HuH-7 (cell line): ENCODE measurements around the gene STRIP1.
A peak's percentile ranks its signal among the peaks of the same experiment; 100 is the strongest.

Experiments
- DNase-seq: peaks from one replicate; pipeline ENCODE4 v3.0.0; 2011; ENCODE audit warnings: low spot score

STRIP1 gene

GRCh38 chr1:110034451-110035235 is at the start of gene STRIP1:
Gene STRIP1, plus strand, starts transcription at chr1:110034624. Its CDS starts 14 bp downstream, at chr1:110034638.
- DNase-seq: peak; percentile 77

- DNase-seq: no peak
Observed at GRCh38 chr1:109985247-109986053, 49.0 kb upstream of the STRIP1 start.

DNA sequence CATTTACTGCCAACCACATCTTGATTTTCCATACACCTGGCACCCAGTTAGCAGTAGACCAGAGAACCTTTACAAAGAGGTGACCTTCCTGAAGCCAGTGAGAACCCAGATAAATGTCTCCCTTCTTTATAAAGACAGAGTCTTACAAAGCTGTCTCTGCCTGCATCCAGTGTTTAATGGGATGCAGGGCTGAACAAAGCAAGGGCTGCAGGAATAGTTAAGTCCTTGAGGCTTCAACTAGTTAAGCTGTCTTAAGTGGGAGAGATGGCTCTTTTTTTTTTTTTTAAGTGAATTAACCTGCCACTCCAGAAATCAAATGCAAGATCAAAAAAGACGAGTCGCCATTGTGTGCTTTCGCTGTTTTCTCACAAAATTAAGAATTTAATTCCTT is 48.4 kb upstream of the STRIP1 start:
- DNase-seq: no peak

- no peak for DNase-seq
Observed at GRCh38 chr1:109988349-109988914, 46.0 kb upstream of the STRIP1 start.

DNA sequence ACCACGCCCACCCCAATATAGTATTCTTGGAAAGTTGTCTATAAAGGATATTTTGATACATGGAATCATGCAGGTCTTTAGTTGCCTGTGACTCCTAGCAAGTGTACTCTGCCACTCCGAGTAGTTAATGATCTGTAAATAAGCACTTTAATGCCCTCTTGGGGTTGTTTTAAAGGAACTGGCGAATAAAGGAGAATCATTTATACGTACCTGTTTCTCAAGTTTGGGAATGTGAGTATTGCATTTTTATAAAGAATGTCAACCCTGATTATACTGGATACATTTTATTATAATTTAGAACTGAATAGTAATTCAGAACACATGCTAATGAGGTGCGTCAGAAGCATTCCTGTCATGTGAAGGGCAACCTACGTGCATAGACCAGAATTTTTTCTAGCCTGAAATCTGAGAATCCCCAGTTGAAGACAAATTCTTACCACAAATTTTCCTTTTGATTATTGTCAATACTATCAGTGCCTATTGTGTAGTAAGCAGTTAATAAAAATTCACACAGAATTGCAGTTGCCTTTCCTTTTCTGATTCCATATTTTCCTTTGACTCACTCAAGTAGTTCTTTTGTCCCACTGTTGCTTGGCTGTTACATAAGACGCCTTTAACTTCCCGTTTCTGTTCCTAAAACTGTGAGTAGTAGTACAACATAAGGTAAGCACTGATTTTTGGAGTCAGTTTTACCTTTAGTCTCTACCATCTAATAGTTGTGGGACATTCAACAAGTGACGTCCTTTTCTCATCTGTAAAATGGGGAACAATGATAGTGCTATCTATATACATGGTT is 44.7 kb upstream of the STRIP1 start:
- no peak for DNase-seq

DNA sequence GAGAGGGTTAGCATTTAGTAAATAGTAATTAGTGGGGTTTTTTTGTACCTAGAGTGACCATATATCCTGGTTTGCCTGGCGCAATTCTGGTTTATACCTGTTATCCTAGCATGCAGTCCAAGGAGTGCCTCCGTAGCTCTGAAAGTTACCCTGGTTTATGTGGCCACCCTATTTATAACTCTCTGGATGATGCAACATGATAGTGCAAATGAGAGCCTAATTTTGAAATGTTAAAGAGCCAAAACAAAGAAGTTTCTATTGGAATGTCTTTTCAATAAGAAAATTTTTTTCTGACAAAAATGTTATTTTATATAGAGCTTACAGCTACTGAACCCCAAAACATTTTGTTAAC is 44.1 kb upstream of the STRIP1 start:
- DNase-seq: no peak

DNA sequence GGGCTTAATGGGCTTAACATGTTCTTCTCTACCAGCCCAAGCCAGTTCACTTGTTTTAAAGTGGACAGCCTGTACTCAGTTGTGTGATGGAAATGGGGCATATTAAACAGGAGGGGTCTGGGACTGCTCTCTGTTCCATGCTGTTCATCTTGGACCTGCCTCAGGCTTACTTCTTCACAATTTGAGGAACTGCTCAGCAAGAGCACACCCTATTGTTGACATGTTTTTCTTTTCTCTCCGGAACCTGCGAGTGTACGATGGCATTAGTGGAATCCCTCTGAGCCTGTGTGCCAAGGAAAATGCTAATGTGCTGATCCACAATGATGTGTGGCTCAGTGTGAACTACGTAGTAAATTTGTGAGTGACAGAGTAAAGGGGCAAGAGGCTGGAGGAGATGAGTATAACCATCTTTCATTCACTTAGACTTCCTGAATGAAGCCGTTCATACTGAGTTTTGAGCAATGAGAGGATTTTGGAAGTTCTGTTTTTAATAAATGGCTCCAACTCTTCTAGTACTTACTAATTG is 43.0 kb upstream of the STRIP1 start:
- DNase-seq: no peak

- DNase-seq: no peak
Observed at GRCh38 chr1:109993885-109994284, 40.5 kb upstream of the STRIP1 start.

- DNase-seq: no peak
Observed at GRCh38 chr1:109994654-109995053, 39.8 kb upstream of the STRIP1 start.

DNA sequence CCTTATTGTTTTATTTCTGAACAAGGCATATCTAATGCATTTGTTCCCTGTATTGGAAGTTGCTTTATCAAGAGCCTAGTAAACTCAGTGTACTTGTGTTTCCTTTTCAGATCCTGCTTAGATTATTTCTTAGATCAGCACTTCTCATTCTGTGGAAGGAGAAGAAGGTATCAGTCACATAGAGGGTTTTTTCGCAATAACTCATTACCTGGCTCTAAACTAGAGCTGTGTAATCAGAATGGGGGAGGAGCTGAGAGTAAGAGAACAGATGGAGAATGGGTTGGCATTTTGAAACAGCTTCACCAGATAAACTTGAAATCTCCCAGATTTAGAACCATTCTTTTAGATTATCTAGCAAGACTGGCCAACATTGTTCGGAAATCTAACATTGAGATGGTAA is 38.9 kb upstream of the STRIP1 start:
- no peak for DNase-seq

- no peak for DNase-seq
Observed at GRCh38 chr1:109996476-109996875, 37.9 kb upstream of the STRIP1 start.

- no peak for DNase-seq
Observed at GRCh38 chr1:109997204-109997866, 37.1 kb upstream of the STRIP1 start.

- no peak for DNase-seq
Observed at GRCh38 chr1:109997867-109998229, 36.6 kb upstream of the STRIP1 start.

DNA sequence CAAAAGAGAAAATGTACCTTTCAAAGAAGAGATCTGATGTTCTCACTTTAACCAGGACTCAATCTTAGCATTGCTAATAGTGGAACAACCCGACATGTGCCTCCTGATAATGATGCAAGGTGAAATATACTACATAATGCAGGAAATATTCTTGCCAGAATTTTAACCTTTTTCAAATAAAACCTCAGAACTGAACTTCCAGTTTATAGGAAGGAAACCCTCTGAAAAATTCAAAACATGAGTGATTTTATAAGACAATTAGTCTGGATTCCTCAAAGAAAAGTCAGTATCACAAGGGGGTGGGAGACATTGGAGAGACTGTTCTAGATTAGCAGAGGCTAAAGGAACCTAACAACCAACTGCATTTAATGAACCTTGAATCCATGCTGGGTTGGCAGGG is 31.7 kb upstream of the STRIP1 start:
- DNase-seq: no peak

DNA sequence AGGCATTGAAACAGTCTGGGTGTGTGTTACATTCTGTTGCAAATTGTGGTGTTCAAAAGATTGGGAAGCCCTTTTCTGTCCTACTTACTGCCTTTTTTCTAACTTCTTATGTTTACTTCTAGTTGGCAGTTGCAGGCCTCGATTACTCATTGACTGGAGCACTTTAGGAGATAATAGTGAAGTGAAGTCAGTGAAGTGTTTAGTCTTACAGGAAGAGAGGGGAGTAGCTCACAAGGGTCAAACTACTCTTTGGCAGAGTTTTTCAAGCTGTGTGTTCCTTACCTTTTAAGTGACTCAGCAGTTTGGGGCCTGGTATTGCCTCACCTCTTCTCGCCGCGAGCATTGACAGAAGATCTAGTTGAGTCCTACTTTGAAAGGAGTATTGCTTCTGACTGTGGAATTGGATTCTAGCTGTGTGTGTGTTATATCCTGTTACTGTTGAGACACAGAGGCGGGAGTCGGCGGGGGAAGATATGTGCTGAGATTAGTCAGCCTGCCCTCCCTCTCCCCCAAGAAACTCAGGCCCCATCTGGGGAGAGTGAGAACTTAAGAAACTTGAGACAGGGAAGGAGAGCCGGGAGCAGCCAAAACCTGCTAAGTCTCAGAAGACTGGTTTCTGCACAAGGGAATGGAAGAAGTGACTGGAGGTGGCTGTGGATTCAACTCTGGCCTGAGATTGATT is 30.5 kb upstream of the STRIP1 start:
- DNase-seq: no peak

- no peak for DNase-seq
Observed at GRCh38 chr1:110004583-110004982, 29.8 kb upstream of the STRIP1 start.

GRCh38 chr1:110005971-110006370 is 28.5 kb upstream of the STRIP1 start:
- DNase-seq: no peak

DNA sequence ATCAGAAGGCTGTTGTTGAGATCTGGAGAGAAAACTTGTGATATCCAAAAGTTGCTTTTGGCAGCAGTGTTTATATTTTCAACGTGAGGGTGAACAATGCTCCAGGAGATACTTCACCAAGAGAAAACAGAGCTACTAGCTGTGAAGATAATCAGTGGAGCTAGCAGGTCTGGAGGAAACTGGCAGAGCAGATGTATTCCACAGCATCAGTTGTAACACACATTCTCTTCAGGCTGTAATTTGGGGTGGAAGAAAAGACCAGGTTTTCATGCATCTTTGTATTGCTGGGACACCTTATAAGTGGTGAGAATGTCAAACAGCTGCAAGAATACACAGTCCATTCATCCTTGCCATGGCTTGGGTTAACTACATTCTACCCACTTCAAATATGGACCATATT is 27.9 kb upstream of the STRIP1 start:
- DNase-seq: no peak

DNA sequence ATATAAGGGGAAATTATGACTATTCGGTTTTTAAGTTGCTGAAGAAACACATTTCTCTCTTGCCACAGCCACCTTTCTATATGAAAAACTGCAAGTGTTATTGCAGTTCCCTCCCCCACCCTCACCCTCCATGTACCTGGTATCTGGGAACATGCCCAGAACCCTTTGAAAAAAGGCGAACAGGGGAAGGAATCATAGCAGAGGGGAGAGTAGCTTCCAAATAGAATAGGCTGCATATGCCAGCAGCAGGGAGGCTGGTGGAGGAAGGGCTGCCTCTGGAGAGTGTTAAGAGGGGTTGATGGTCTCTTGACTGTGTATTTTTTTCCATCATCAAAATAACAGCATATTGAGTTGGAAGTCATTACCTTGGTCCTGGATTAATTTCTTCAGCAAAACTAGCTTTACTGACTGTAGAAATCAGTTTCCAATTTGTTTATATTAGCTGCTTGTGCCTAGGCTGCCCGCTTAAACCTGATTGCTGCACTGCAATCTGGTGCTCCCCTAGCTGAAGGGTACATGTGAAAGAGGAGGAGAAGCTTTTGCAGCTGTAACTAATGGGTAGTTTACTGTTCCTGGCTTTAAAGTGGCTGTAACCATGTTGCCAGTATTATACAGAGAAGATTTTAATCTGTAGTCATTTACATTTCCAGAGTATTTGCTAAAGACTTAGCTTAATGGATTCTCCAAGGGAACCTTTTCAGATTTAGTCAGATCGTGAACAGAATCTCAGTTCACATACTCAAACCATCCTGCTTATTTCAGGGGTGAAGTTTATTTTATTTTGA is 27.2 kb upstream of the STRIP1 start:
- DNase-seq: no peak

- DNase-seq: no peak
Observed at GRCh38 chr1:110008971-110009565, 25.4 kb upstream of the STRIP1 start.
